Stimulated activated naive B cell treated with anti-CD40 and anti-IgM and Interleukin-4, amounts not matched to agents 10 μg/mL and 1 μg/mL and 100 μg/mL, for 72 hours (primary cell): Measurements from ENCODE around the gene ATP8A2.

Experiments used
- ATAC-seq, 2 donors: fragments of 150-1000 bp; cut with Tn5 transposase; replicated peaks; 2 replicates each; pipeline ENCODE4 v1.10.0; 2021; ENCODE audit warnings: moderate library complexity in 1 of 2
- DNase-seq: peaks from one replicate; pipeline ENCODE4 v3.0.0; 2021
- H3K27ac Mint-ChIP-seq: one replicate; pipeline ENCODE4 v1.8.0; 2022; ENCODE audit warnings: mild to moderate bottlenecking, mixed read lengths
- H3K27me3 Mint-ChIP-seq, 2 donors: one replicate each; pipeline ENCODE4 v1.8.0; 2022; ENCODE audit warnings: mixed read lengths in 2 of 2
- H3K36me3 Mint-ChIP-seq, 2 donors: one replicate each; pipeline ENCODE4 v1.8.0; 2022; ENCODE audit warnings: mixed read lengths in 2 of 2, mild to moderate bottlenecking in 1 of 2
- H3K4me1 Mint-ChIP-seq, 2 donors: one replicate each; pipeline ENCODE4 v1.8.0; 2022; ENCODE audit warnings: mixed read lengths in 2 of 2, mild to moderate bottlenecking in 1 of 2
- H3K4me3 Mint-ChIP-seq, 2 donors: one replicate each; pipeline ENCODE4 v1.8.0; 2022; ENCODE audit warnings: mild to moderate bottlenecking in 2 of 2, mixed read lengths in 2 of 2, moderate library complexity in 1 of 2
- H3K9me3 Mint-ChIP-seq, 2 donors: one replicate each; pipeline ENCODE4 v1.8.0; 2022; ENCODE audit warnings: mixed read lengths in 2 of 2, mild to moderate bottlenecking in 1 of 2

The ATP8A2 gene

GRCh38 chr13:25668345-25668744 lies 296.6 kb downstream of the ATP8A2 start:
- peaks cover 0 to 12% of the 10 kb centered on the region in 2 donors for H3K27me3 Mint-ChIP-seq
- no peaks in the 10 kb centered on the region for H3K36me3 Mint-ChIP-seq
- H3K9me3 Mint-ChIP-seq, result peaks cover 15% of the 10 kb centered on the region in 2 donors
- no peak overlapping the region for H3K27ac Mint-ChIP-seq
- H3K4me1 Mint-ChIP-seq, result no peaks in the 10 kb centered on the region
- no peak for ATAC-seq
- no peak for DNase-seq
- H3K4me3 Mint-ChIP-seq, result no peak overlapping the region

- Mint-ChIP-seq H3K4me3 (no peak overlapping the region), H3K27ac (no peak overlapping the region), H3K36me3 (no peaks in the 10 kb centered on the region), H3K4me1 (no peaks in the 10 kb centered on the region), H3K27me3 (peaks cover 0 to 12% of the 10 kb centered on the region in 2 donors), H3K9me3 (peaks cover 8 to 9% of the 10 kb centered on the region in 2 donors)
- ATAC-seq (no peak), DNase-seq (no peak)
Observed at GRCh38 chr13:25673711-25674110, 301.9 kb downstream of the ATP8A2 start.

GRCh38 chr13:25674371-25674770 lies 302.6 kb downstream of the ATP8A2 start:
- Mint-ChIP-seq H3K27me3 (peaks cover 0 to 11% of the 10 kb centered on the region in 2 donors), H3K9me3 (peaks cover 5 to 7% of the 10 kb centered on the region in 2 donors), H3K36me3 (no peaks in the 10 kb centered on the region), H3K4me3 (no peak overlapping the region), H3K4me1 (no peaks in the 10 kb centered on the region), H3K27ac (no peak overlapping the region)
- no peak for DNase-seq
- ATAC-seq, result no peak

- no peak for DNase-seq
- H3K27me3 Mint-ChIP-seq, result peaks cover 0 to 6% of the 10 kb centered on the region in 2 donors
- no peak overlapping the region for H3K27ac Mint-ChIP-seq
- H3K36me3 Mint-ChIP-seq, result no peaks in the 10 kb centered on the region
- H3K4me3 Mint-ChIP-seq, result no peak overlapping the region
- H3K9me3 Mint-ChIP-seq, result peaks cover 0 to 3% of the 10 kb centered on the region in 2 donors
- ATAC-seq, result no peak
- H3K4me1 Mint-ChIP-seq, result no peaks in the 10 kb centered on the region
Observed at GRCh38 chr13:25675060-25675459, 303.3 kb downstream of the ATP8A2 start.

GRCh38 chr13:25677956-25678355 lies 306.2 kb downstream of the ATP8A2 start:
- H3K9me3 Mint-ChIP-seq, result no peaks in the 10 kb centered on the region
- H3K4me1 Mint-ChIP-seq, result no peaks in the 10 kb centered on the region
- no peak overlapping the region for H3K27ac Mint-ChIP-seq
- H3K27me3 Mint-ChIP-seq, result no peaks in the 10 kb centered on the region
- no peak for ATAC-seq
- DNase-seq, result no peak
- H3K36me3 Mint-ChIP-seq, result no peaks in the 10 kb centered on the region
- H3K4me3 Mint-ChIP-seq, result no peak overlapping the region

- no peak for DNase-seq
- Mint-ChIP-seq H3K4me1 (no peaks in the 10 kb centered on the region), H3K36me3 (no peaks in the 10 kb centered on the region), H3K27ac (no peak overlapping the region), H3K27me3 (no peaks in the 10 kb centered on the region), H3K9me3 (no peaks in the 10 kb centered on the region), H3K4me3 (no peak overlapping the region)
- ATAC-seq, result no peak
Observed at GRCh38 chr13:25678398-25678797, 306.6 kb downstream of the ATP8A2 start.

- no peaks in the 10 kb centered on the region for H3K9me3 Mint-ChIP-seq
- ATAC-seq, result no peak
- H3K27me3 Mint-ChIP-seq, result no peaks in the 10 kb centered on the region
- H3K27ac Mint-ChIP-seq, result no peak overlapping the region
- H3K4me3 Mint-ChIP-seq, result no peak overlapping the region
- H3K36me3 Mint-ChIP-seq, result no peaks in the 10 kb centered on the region
- H3K4me1 Mint-ChIP-seq, result no peaks in the 10 kb centered on the region
- no peak for DNase-seq
Observed at GRCh38 chr13:25679159-25679558, 307.4 kb downstream of the ATP8A2 start.

GRCh38 chr13:25679936-25680335 lies 308.2 kb downstream of the ATP8A2 start:
- Mint-ChIP-seq H3K4me1 (no peaks in the 10 kb centered on the region), H3K27me3 (no peaks in the 10 kb centered on the region), H3K27ac (no peak overlapping the region), H3K4me3 (no peak overlapping the region), H3K9me3 (no peaks in the 10 kb centered on the region), H3K36me3 (no peaks in the 10 kb centered on the region)
- ATAC-seq (no peak), DNase-seq (no peak)

- Mint-ChIP-seq H3K9me3 (no peaks in the 10 kb centered on the region), H3K27me3 (no peaks in the 10 kb centered on the region), H3K27ac (no peak overlapping the region), H3K4me3 (no peak overlapping the region), H3K36me3 (no peaks in the 10 kb centered on the region), H3K4me1 (no peaks in the 10 kb centered on the region)
- no peak for DNase-seq
- ATAC-seq, result no peak
Observed at GRCh38 chr13:25682276-25682675, 310.5 kb downstream of the ATP8A2 start.

- Mint-ChIP-seq H3K27ac (no peak overlapping the region), H3K4me3 (no peak overlapping the region), H3K27me3 (no peaks in the 10 kb centered on the region), H3K4me1 (no peaks in the 10 kb centered on the region), H3K36me3 (no peaks in the 10 kb centered on the region), H3K9me3 (no peaks in the 10 kb centered on the region)
- ATAC-seq (no peak), DNase-seq (no peak)
Observed at GRCh38 chr13:25683056-25683455, 311.3 kb downstream of the ATP8A2 start.

GRCh38 chr13:25683662-25684370 lies 312.0 kb downstream of the ATP8A2 start:
- no peaks in the 10 kb centered on the region for H3K4me1 Mint-ChIP-seq
- H3K27me3 Mint-ChIP-seq, result no peaks in the 10 kb centered on the region
- DNase-seq (no peak), ATAC-seq (no peak)
- no peak overlapping the region for H3K27ac Mint-ChIP-seq
- H3K9me3 Mint-ChIP-seq, result no peaks in the 10 kb centered on the region
- H3K36me3 Mint-ChIP-seq, result no peaks in the 10 kb centered on the region
- H3K4me3 Mint-ChIP-seq, result no peak overlapping the region

GRCh38 chr13:25684491-25684890 lies 312.7 kb downstream of the ATP8A2 start:
- Mint-ChIP-seq H3K36me3 (no peaks in the 10 kb centered on the region), H3K27me3 (no peaks in the 10 kb centered on the region), H3K4me1 (no peaks in the 10 kb centered on the region), H3K27ac (no peak overlapping the region), H3K4me3 (no peak overlapping the region), H3K9me3 (no peaks in the 10 kb centered on the region)
- no peak for ATAC-seq
- DNase-seq, result no peak

GRCh38 chr13:25686831-25687470 lies 315.2 kb downstream of the ATP8A2 start:
- H3K27ac Mint-ChIP-seq, result no peak overlapping the region
- no peaks in the 10 kb centered on the region for H3K36me3 Mint-ChIP-seq
- H3K4me3 Mint-ChIP-seq, result no peak overlapping the region
- H3K27me3 Mint-ChIP-seq, result peaks cover 3% of the 10 kb centered on the region in 2 donors
- ATAC-seq (no peak), DNase-seq (no peak)
- H3K4me1 Mint-ChIP-seq, result no peaks in the 10 kb centered on the region
- H3K9me3 Mint-ChIP-seq, result no peaks in the 10 kb centered on the region

- ATAC-seq (no peak), DNase-seq (no peak)
- Mint-ChIP-seq H3K4me1 (no peaks in the 10 kb centered on the region), H3K27ac (no peak overlapping the region), H3K4me3 (no peak overlapping the region), H3K9me3 (no peaks in the 10 kb centered on the region), H3K36me3 (no peaks in the 10 kb centered on the region), H3K27me3 (peaks cover 5% of the 10 kb centered on the region in 2 donors)
Observed at GRCh38 chr13:25687471-25688225, 315.9 kb downstream of the ATP8A2 start.

GRCh38 chr13:25688536-25688935 lies 316.8 kb downstream of the ATP8A2 start:
- Mint-ChIP-seq H3K36me3 (no peaks in the 10 kb centered on the region), H3K27me3 (peaks cover 5% of the 10 kb centered on the region in 2 donors), H3K9me3 (peaks cover 0 to 1% of the 10 kb centered on the region in 2 donors), H3K27ac (no peak overlapping the region), H3K4me1 (no peaks in the 10 kb centered on the region), H3K4me3 (no peak overlapping the region)
- ATAC-seq (no peak), DNase-seq (no peak)
